ENCODE data around the gene C11orf65.

The C11orf65 gene, protein sequence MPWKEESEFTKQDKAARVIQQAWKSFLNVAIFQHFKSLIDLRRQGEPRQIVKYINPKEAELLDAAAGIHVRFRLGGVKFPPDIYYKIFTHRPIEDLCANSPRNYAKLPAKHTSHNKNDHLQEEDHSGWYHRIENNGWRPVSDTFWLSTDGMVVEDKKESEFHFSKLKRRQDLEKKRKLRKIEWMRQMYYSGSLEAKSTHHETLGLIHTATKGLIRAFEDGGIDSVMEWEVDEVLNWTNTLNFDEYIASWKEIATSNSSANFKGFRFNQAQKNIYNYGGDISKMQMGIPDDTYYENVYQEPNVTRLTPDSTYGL

DNA sequence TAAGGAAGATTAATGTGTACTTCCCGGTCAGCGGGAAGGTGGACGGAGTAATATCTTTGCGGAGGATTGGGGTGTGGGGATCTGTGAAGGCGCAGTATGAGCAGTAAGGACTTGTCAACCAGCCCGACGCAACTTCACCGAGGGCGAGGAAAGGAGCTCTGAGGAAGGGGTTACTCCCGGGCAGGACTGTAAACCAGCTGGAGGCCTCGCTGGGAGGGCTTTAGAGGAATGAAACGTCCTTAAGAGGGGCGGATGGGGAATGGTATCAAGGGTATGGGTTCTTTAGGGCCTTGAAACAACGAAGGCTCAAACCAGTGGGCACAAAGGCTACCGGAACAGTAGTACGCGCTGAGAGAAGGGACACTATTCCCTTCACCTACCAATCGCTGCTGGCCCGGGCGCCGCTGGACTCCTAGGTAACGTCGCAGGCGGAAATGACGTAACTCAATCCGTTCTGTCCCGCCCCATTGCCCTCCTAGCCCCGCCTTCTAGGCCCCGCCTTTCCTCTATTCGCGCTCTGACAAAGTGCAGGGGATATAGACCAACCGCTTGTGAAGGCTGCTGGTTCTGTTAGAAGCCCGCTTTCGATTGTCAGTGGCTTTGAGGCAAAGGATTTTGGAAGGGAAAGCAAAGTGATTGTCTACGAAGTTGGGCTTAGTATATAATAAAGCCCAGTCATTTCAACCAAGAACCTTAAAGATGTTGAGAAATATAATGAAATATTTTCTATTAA, at the start of gene C11orf65:
TSS of gene C11orf65 (minus strand) at position 439 of the 733 bp plus-strand sequence. CDS start 5,970 bp downstream, outside the sequence.
- Histone ChIP-seq H3K9me3 (ENCODE audit: insufficient read depth, low read length) (no peaks in the 10 kb centered on the region), H3K4me1 (ENCODE audit: insufficient read depth, insufficient read length) (no peaks in the 10 kb centered on the region), H3K27me3 (ENCODE audit: insufficient read depth, insufficient read length) (no peaks in the 10 kb centered on the region), H3K9ac (ENCODE audit: insufficient read length, low read depth) (peak within 1 kb of the TSS; percentile 95), H3K36me3 (ENCODE audit: insufficient read depth, insufficient read length, low read length) (no peaks in the 10 kb centered on the region), H3K4me3 (ENCODE audit: insufficient read length, low read depth) (peak within 1 kb of the TSS; percentile 76)
- TF ChIP-seq SUZ12 (IDR thresholded peaks at IDR 0.05; ENCODE audit: extremely low read depth, insufficient read depth, insufficient read length), result no peak
- TF ChIP-seq YY1 (IDR thresholded peaks at IDR 0.05; ENCODE audit: insufficient read depth, insufficient read length), result no peak
- no peak for TF ChIP-seq ZNF274 (IDR thresholded peaks at IDR 0.05; ENCODE audit: low read depth, low read length)
- DNase-seq (ENCODE audit: low read depth, low spot score), result peak; percentile 94

DNA sequence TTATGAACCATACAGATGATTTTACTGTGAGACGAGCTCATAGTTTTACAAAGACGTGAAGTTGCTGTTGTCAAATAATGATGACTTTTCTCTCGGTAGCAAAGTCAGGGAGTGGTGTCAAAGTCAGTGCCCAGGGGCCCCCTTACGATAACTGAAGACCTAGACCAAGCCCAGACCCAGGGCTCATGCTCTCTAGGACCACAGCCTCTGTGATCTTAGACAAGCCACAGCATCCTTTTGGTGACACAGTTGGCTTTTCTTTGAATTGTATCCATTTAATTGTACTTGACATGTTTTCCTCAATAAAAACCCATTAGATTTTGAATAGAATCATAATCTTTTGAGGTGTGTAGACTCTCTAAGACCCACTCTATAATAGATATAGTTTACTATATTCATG, 48.8 kb upstream of the C11orf65 start:
- no peaks in the 10 kb centered on the region for H3K36me3 ChIP-seq (ENCODE audit: insufficient read depth, insufficient read length, low read length)
- no peak for DNase-seq (ENCODE audit: low read depth, low spot score)
- H3K9ac ChIP-seq (ENCODE audit: insufficient read length, low read depth), result no peak overlapping the region
- H3K4me1 ChIP-seq (ENCODE audit: insufficient read depth, insufficient read length), result no peaks in the 10 kb centered on the region
- no peak overlapping the region for H3K4me3 ChIP-seq (ENCODE audit: insufficient read length, low read depth)
- H3K27me3 ChIP-seq (ENCODE audit: insufficient read depth, insufficient read length), result no peaks in the 10 kb centered on the region
- 0 out of 2 replicates have a peak, but pooled peaks cover 4% of the 10 kb centered on the region for H3K9me3 ChIP-seq (ENCODE audit: insufficient read depth, low read length)
- TF ChIP-seq SUZ12 (IDR thresholded peaks at IDR 0.05; ENCODE audit: extremely low read depth, insufficient read depth, insufficient read length), result no peak
- no peak for TF ChIP-seq ZNF274 (IDR thresholded peaks at IDR 0.05; ENCODE audit: low read depth, low read length)
- no peak for TF ChIP-seq YY1 (IDR thresholded peaks at IDR 0.05; ENCODE audit: insufficient read depth, insufficient read length)

DNA sequence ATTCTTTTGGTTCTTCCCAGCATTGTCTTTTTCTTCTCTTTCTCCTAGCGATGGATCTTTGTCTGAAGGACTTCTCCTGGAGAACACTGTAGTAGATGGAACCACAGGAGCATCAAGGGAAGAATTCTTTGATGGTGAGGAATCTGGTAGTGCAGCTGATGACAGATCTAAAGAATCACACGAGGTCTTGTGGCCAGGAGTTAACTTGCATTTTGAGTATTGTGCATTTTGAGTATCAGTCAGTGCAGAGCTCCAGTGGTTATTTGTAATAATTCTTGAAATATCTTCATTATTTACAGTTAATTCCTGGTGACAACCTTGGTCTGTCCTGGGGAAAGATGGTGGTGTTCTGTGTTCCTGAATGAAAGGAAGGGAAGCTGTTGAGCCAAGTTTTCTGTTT, 45.4 kb upstream of the C11orf65 start:
- TF ChIP-seq SUZ12 (IDR thresholded peaks at IDR 0.05; ENCODE audit: extremely low read depth, insufficient read depth, insufficient read length) (no peak), ZNF274 (IDR thresholded peaks at IDR 0.05; ENCODE audit: low read depth, low read length) (no peak), YY1 (IDR thresholded peaks at IDR 0.05; ENCODE audit: insufficient read depth, insufficient read length) (no peak)
- no peaks in the 10 kb centered on the region for H3K27me3 ChIP-seq (ENCODE audit: insufficient read depth, insufficient read length)
- peaks cover 23% of the 10 kb centered on the region for H3K9me3 ChIP-seq (ENCODE audit: insufficient read depth, low read length)
- no peak overlapping the region for H3K9ac ChIP-seq (ENCODE audit: insufficient read length, low read depth)
- no peaks in the 10 kb centered on the region for H3K36me3 ChIP-seq (ENCODE audit: insufficient read depth, insufficient read length, low read length)
- H3K4me3 ChIP-seq (ENCODE audit: insufficient read length, low read depth), result no peak overlapping the region
- DNase-seq (ENCODE audit: low read depth, low spot score), result no peak
- H3K4me1 ChIP-seq (ENCODE audit: insufficient read depth, insufficient read length), result no peaks in the 10 kb centered on the region

- no peak overlapping the region for H3K4me3 ChIP-seq (ENCODE audit: insufficient read length, low read depth)
- H3K4me1 ChIP-seq (ENCODE audit: insufficient read depth, insufficient read length), result no peaks in the 10 kb centered on the region
- H3K36me3 ChIP-seq (ENCODE audit: insufficient read depth, insufficient read length, low read length), result no peaks in the 10 kb centered on the region
- H3K27me3 ChIP-seq (ENCODE audit: insufficient read depth, insufficient read length), result no peaks in the 10 kb centered on the region
- DNase-seq (ENCODE audit: low read depth, low spot score), result no peak
- TF ChIP-seq SUZ12 (IDR thresholded peaks at IDR 0.05; ENCODE audit: extremely low read depth, insufficient read depth, insufficient read length), result no peak
- TF ChIP-seq ZNF274 (IDR thresholded peaks at IDR 0.05; ENCODE audit: low read depth, low read length), result no peak
- no peak for TF ChIP-seq YY1 (IDR thresholded peaks at IDR 0.05; ENCODE audit: insufficient read depth, insufficient read length)
- H3K9ac ChIP-seq (ENCODE audit: insufficient read length, low read depth), result no peak overlapping the region
- peaks cover 23% of the 10 kb centered on the region for H3K9me3 ChIP-seq (ENCODE audit: insufficient read depth, low read length)
Measured at GRCh38 chr11:108511851-108512474, 44.6 kb upstream of the C11orf65 start.

- no peak overlapping the region for H3K4me3 ChIP-seq (ENCODE audit: insufficient read length, low read depth)
- H3K4me1 ChIP-seq (ENCODE audit: insufficient read depth, insufficient read length), result no peaks in the 10 kb centered on the region
- TF ChIP-seq SUZ12 (IDR thresholded peaks at IDR 0.05; ENCODE audit: extremely low read depth, insufficient read depth, insufficient read length), result no peak
- H3K9ac ChIP-seq (ENCODE audit: insufficient read length, low read depth), result no peak overlapping the region
- no peaks in the 10 kb centered on the region for H3K36me3 ChIP-seq (ENCODE audit: insufficient read depth, insufficient read length, low read length)
- H3K27me3 ChIP-seq (ENCODE audit: insufficient read depth, insufficient read length), result no peaks in the 10 kb centered on the region
- peaks cover 23% of the 10 kb centered on the region for H3K9me3 ChIP-seq (ENCODE audit: insufficient read depth, low read length)
- DNase-seq (ENCODE audit: low read depth, low spot score), result no peak
Measured at GRCh38 chr11:108508653-108509593, 41.6 kb upstream of the C11orf65 start.

GRCh38 chr11:108501396-108501795, 34.1 kb upstream of the C11orf65 start:
- no peak for DNase-seq (ENCODE audit: low read depth, low spot score)
- Histone ChIP-seq H3K4me1 (ENCODE audit: insufficient read depth, insufficient read length) (no peaks in the 10 kb centered on the region), H3K9ac (ENCODE audit: insufficient read length, low read depth) (no peak overlapping the region), H3K27me3 (ENCODE audit: insufficient read depth, insufficient read length) (no peaks in the 10 kb centered on the region), H3K4me3 (ENCODE audit: insufficient read length, low read depth) (no peak overlapping the region), H3K9me3 (ENCODE audit: insufficient read depth, low read length) (no peaks in the 10 kb centered on the region), H3K36me3 (ENCODE audit: insufficient read depth, insufficient read length, low read length) (no peaks in the 10 kb centered on the region)
- TF ChIP-seq ZNF274 (IDR thresholded peaks at IDR 0.05; ENCODE audit: low read depth, low read length), result no peak
- no peak for TF ChIP-seq YY1 (IDR thresholded peaks at IDR 0.05; ENCODE audit: insufficient read depth, insufficient read length)
- no peak for TF ChIP-seq SUZ12 (IDR thresholded peaks at IDR 0.05; ENCODE audit: extremely low read depth, insufficient read depth, insufficient read length)
